Keratinocyte (primary cell): ENCODE measurements around the gene PKNOX2. TPM values are rescaled to one million over a fixed set of nuclear protein-coding genes. Genes with fewer than 3 reads are reported as not detected.

Experiments used
- DNase-seq: peaks from one replicate; pipeline ENCODE4 v3.0.0-alpha.2; 2011; ENCODE audit warnings: low read depth, missing footprints, low spot score
- FAIRE-seq: peaks from 2 replicates; lab custom pipeline; 2011; peaks lifted over from hg19 to GRCh38; lab: Jason Lieb, UNC
- H2AFZ ChIP-seq: 2 replicates; pipeline ENCODE4 v1.6.0; 2012; ENCODE audit warnings: low read length, control low read depth, inconsistent platforms; ENCODE audit not compliant: control insufficient read depth
- H3K27ac ChIP-seq: 2 replicates; pipeline ENCODE4 v1.5.1; 2011; ENCODE audit warnings: low read length; ENCODE audit not compliant: control insufficient read depth, insufficient read depth
- H3K27me3 ChIP-seq: 3 replicates; pipeline ENCODE4 v1.6.0; 2011; ENCODE audit warnings: low read length; ENCODE audit not compliant: control insufficient read depth, insufficient read depth; ENCODE audit errors: extremely low read depth
- H3K36me3 ChIP-seq, 2 experiments: 2 replicates in 1 of 2; 3 replicates in 1 of 2; pipeline ENCODE4 v1.5.1; 2011; ENCODE audit warnings: low read length in 2 of 2, mild to moderate bottlenecking in 1 of 2; ENCODE audit not compliant: control insufficient read depth in 2 of 2, insufficient read depth in 2 of 2; ENCODE audit errors: extremely low read depth in 1 of 2
- H3K4me1 ChIP-seq: 3 replicates; pipeline ENCODE4 v1.5.1; 2011; ENCODE audit warnings: low read length; ENCODE audit not compliant: control insufficient read depth, insufficient read depth; ENCODE audit errors: extremely low read depth
- H3K4me2 ChIP-seq: 3 replicates; pipeline ENCODE4 v1.6.0; 2011; ENCODE audit warnings: low read depth, low read length; ENCODE audit not compliant: control insufficient read depth, insufficient read depth; ENCODE audit errors: extremely low read depth
- H3K4me3 ChIP-seq, 3 experiments: fragments of 200-600 bp in 1 of 3; sonication (generic) in 1 of 3; 2 replicates in 2 of 3; 3 replicates in 1 of 3; pipeline ENCODE4 v1.5.1; 2011 to 2016; ENCODE audit warnings: low read length in 3 of 3, mild to moderate bottlenecking in 3 of 3, control low read depth in 2 of 3, inconsistent platforms in 1 of 3, low read depth in 1 of 3, mixed read lengths in 1 of 3, mixed run types in 1 of 3, moderate library complexity in 1 of 3; ENCODE audit not compliant: control insufficient read depth in 2 of 3, insufficient read depth in 2 of 3; ENCODE audit errors: extremely low read depth in 1 of 3
- H3K79me2 ChIP-seq: 2 replicates; pipeline ENCODE4 v1.6.0; 2012; ENCODE audit warnings: low read length; ENCODE audit not compliant: control insufficient read depth, insufficient read depth
- H3K9ac ChIP-seq: 3 replicates; pipeline ENCODE4 v1.6.0; 2011; ENCODE audit warnings: low read length; ENCODE audit not compliant: control insufficient read depth, insufficient read depth; ENCODE audit errors: extremely low read depth
- H3K9me1 ChIP-seq: 3 replicates; pipeline ENCODE4 v1.6.0; 2011; ENCODE audit warnings: low read length; ENCODE audit not compliant: control insufficient read depth, insufficient read depth; ENCODE audit errors: extremely low read depth
- H3K9me3 ChIP-seq: 2 replicates; pipeline ENCODE4 v1.5.1; 2012; ENCODE audit warnings: low read depth, low read length; ENCODE audit not compliant: control insufficient read depth
- H4K20me1 ChIP-seq: 3 replicates; pipeline ENCODE4 v1.6.0; 2011; ENCODE audit warnings: low read length; ENCODE audit not compliant: control insufficient read depth, insufficient read depth; ENCODE audit errors: extremely low read depth
- EZH2 ChIP-seq: IDR thresholded peaks from one replicate; pipeline ENCODE4 v1.6.1; 2012; ENCODE audit warnings: inconsistent platforms, mild to moderate bottlenecking, low read length, moderate library complexity
- dilution Hi-C: fragments of 300-500 bp; cut with MboI; formaldehyde crosslinking; loops from one replicate; pipeline ENCODE4 v1.7.0; 2020; ENCODE audit warnings: low sequenced_read_pairs; ENCODE audit not compliant: extremely low pct_ligation_motif_present
- polyA plus RNA-seq, 5 experiments: library from polyadenylated mRNA; depleted of rRNA in 3 of 5; stranded (reverse) in 3 of 5; stranded (forward) in 1 of 5; unstranded in 1 of 5; fragments of >200 nt; gene quantifications; 1 replicate in 1 of 5; 2 replicates in 3 of 5; 3 replicates in 1 of 5; pipeline versions ENCODE4 v1.2.1 to v1.2.3, GENCODE V29; 2011 to 2012; ENCODE audit warnings: missing spikeins in 2 of 5, low read depth in 1 of 5, low replicate concordance in 1 of 5
- TF ChIP-seq, protein P1 (sequence below), 3 experiments: IDR thresholded peaks in 1 of 3; conservative IDR thresholded peaks in 1 of 3; optimal IDR thresholded peaks in 1 of 3; 2 replicates in 2 of 3; 3 replicates in 1 of 3; pipeline versions ENCODE3 to v1.5.1; 2011; ENCODE audit warnings: low read length in 3 of 3, mild to moderate bottlenecking in 3 of 3, moderate library complexity in 2 of 3, control low read depth in 1 of 3, inconsistent platforms in 1 of 3; ENCODE audit not compliant: insufficient read depth in 2 of 3; ENCODE audit errors: extremely low read depth in 1 of 3

The PKNOX2 gene
- polyA plus RNA-seq, 1 donor (not counting 4 experiments of a cell fraction or from before 2014, with no cell fraction given), result 0.05 TPM

DNA sequence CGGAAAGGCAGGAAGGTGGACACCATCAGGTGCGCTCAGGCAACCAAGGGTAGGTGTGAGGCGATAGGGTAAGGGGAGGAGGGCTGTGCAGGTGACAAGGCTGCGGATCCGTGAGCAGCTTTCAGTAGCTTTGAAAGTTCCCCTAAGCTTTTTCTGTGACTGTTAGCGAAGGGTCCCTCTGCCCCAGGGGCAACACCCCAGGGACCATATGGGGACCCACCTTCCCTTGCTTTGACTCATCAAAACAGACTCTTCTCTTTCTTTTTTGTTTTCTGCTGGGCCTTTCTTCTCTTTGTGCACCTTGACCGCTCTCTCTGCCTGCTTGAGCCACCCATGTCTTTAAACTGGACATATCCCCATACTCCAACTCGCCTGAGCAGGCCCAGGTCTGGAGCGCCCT, 194.6 kb downstream of the PKNOX2 start:
- no peak for TF ChIP-seq EZH2
- TF ChIP-seq, protein P1, sequence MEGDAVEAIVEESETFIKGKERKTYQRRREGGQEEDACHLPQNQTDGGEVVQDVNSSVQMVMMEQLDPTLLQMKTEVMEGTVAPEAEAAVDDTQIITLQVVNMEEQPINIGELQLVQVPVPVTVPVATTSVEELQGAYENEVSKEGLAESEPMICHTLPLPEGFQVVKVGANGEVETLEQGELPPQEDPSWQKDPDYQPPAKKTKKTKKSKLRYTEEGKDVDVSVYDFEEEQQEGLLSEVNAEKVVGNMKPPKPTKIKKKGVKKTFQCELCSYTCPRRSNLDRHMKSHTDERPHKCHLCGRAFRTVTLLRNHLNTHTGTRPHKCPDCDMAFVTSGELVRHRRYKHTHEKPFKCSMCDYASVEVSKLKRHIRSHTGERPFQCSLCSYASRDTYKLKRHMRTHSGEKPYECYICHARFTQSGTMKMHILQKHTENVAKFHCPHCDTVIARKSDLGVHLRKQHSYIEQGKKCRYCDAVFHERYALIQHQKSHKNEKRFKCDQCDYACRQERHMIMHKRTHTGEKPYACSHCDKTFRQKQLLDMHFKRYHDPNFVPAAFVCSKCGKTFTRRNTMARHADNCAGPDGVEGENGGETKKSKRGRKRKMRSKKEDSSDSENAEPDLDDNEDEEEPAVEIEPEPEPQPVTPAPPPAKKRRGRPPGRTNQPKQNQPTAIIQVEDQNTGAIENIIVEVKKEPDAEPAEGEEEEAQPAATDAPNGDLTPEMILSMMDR (optimal IDR thresholded peaks at IDR 0.05 in 1 of 3, IDR thresholded peaks at IDR 0.05 in 1 of 3, conservative IDR thresholded peaks at IDR 0.05 in 1 of 3; ENCODE audit: extremely low read depth in 1 of 3, insufficient read depth in 2 of 3, low read length in 3 of 3), result no peak
- no peaks in the 10 kb centered on the region for H3K27me3 ChIP-seq
- DNase-seq (no peak), FAIRE-seq (no peak)
- no peaks in the 10 kb centered on the region for H4K20me1 ChIP-seq
- no peaks in the 10 kb centered on the region for H3K36me3 ChIP-seq
- H3K4me1 ChIP-seq, result peaks cover 17% of the 10 kb centered on the region
- H3K4me3 ChIP-seq, result no peak overlapping the region
- no peak overlapping the region for H3K27ac ChIP-seq
- no peak overlapping the region for H3K4me2 ChIP-seq
- H3K9ac ChIP-seq, result no peak overlapping the region
- no peaks in the 10 kb centered on the region for H3K9me3 ChIP-seq
- H3K79me2 ChIP-seq, result no peaks in the 10 kb centered on the region
- dilution Hi-C loops, result no loop called here
- H3K9me1 ChIP-seq, result no peaks in the 10 kb centered on the region
- H2AFZ ChIP-seq, result no peak overlapping the region

DNA sequence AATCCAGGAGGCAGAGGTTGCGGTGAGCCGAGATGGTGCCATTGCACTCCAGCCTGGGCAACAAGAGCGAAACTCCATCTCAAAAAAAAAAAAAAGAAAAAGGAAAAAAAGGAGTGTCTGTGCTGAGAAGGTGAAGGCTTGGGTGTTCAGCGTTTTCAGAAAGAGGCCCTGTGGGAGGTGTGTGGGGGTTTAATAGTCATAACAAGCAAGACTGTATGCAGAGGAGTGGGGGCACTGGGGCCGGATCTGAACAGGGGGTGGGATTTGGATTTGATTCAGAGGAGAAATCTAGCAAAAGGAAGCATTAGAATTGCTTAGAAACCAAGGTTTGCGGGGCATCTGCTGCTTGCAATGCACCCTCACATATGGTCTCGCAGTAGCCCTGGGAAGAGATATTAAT, 195.5 kb downstream of the PKNOX2 start:
- Histone ChIP-seq H3K27me3 (no peaks in the 10 kb centered on the region), H3K4me3 (no peak overlapping the region), H3K79me2 (no peaks in the 10 kb centered on the region), H2AFZ (no peak overlapping the region), H4K20me1 (no peaks in the 10 kb centered on the region), H3K9me3 (no peaks in the 10 kb centered on the region), H3K9me1 (no peaks in the 10 kb centered on the region), H3K4me1 (peaks cover 19% of the 10 kb centered on the region), H3K4me2 (no peak overlapping the region), H3K9ac (no peak overlapping the region), H3K36me3 (no peaks in the 10 kb centered on the region), H3K27ac (no peak overlapping the region)
- dilution Hi-C loops, result no loop called here
- DNase-seq, result no peak
- no peak for TF ChIP-seq EZH2
- FAIRE-seq, result no peak
